HepG2 (cell line): ENCODE results near the gene PROC. TPM values are rescaled to one million over a fixed set of nuclear protein-coding genes. Genes with fewer than 3 reads are reported as not detected.

Source experiments
- ARID5B ChIP-seq: IDR thresholded peaks from 2 replicates; pipeline ENCODE4 v1.4.0; 2020; ENCODE audit warnings: mild to moderate bottlenecking, missing genetic modification reagents
- CREB1 ChIP-seq, 2 experiments: fragments of 450-650 bp in 1 of 2; IDR thresholded peaks; 2 replicates each; pipeline ENCODE4 v1.6.1; 2016 to 2017; ENCODE audit warnings: control low read depth in 1 of 2, mild to moderate bottlenecking in 1 of 2, missing compliant biosample characterization in 1 of 2, missing genetic modification characterization in 1 of 2
- ELF4 ChIP-seq: sonication (generic); formaldehyde crosslinking; IDR thresholded peaks from 2 replicates; pipeline ENCODE4 v1.5.0; 2020; ENCODE audit warnings: missing genetic modification reagents, mild to moderate bottlenecking, moderate library complexity, borderline replicate concordance
- FOXO1 ChIP-seq: sonication (generic); formaldehyde crosslinking; IDR thresholded peaks from 2 replicates; pipeline ENCODE4 v1.4.0; 2020; ENCODE audit warnings: missing genetic modification reagents
- GLMP ChIP-seq: sonication (generic); formaldehyde crosslinking; IDR thresholded peaks from 2 replicates; pipeline ENCODE4 v1.9.0; 2021; ENCODE audit warnings: missing genetic modification reagents, mild to moderate bottlenecking, borderline replicate concordance
- HOXA9 ChIP-seq: sonication (generic); formaldehyde crosslinking; IDR thresholded peaks from 2 replicates; pipeline ENCODE4 v1.8.1; 2022; ENCODE audit warnings: missing genetic modification reagents, mild to moderate bottlenecking, moderate library complexity, borderline replicate concordance
- KLF16 ChIP-seq, 2 experiments: sonication (generic) in 1 of 2; formaldehyde crosslinking in 1 of 2; IDR thresholded peaks; 2 replicates each; pipeline versions ENCODE4 v1.6.1 to v1.8.0; 2016 to 2023; ENCODE audit warnings: missing genetic modification reagents in 2 of 2, missing compliant biosample characterization in 1 of 2
- THAP7 ChIP-seq: sonication (generic); formaldehyde crosslinking; IDR thresholded peaks from 2 replicates; pipeline ENCODE4 v1.8.1; 2023; ENCODE audit warnings: mild to moderate bottlenecking, missing genetic modification reagents
- XRCC5 ChIP-seq: fragments of 200-400 bp; formaldehyde crosslinking; optimal IDR thresholded peaks from 2 replicates; pipeline ENCODE3; 2017; ENCODE audit warnings: mild to moderate bottlenecking, low read length
- ZBTB46 ChIP-seq: sonication (generic); formaldehyde crosslinking; IDR thresholded peaks from 2 replicates; pipeline ENCODE4 v1.4.0; 2020; ENCODE audit warnings: mild to moderate bottlenecking, missing genetic modification reagents, borderline replicate concordance
- ZBTB7A ChIP-seq: sonication (generic); formaldehyde crosslinking; IDR thresholded peaks from 2 replicates; pipeline ENCODE4 v1.8.0; 2022; ENCODE audit warnings: mild to moderate bottlenecking, missing genetic modification reagents
- ZNF263 ChIP-seq: sonication (generic); formaldehyde crosslinking; IDR thresholded peaks from 2 replicates; pipeline ENCODE4 v1.4.0; 2020; ENCODE audit warnings: missing genetic modification reagents
- ZNF274 ChIP-seq: sonication (generic); formaldehyde crosslinking; IDR thresholded peaks from 2 replicates; pipeline ENCODE4 v1.5.1; 2020; ENCODE audit warnings: mild to moderate bottlenecking, missing genetic modification reagents
- ZNF335 ChIP-seq: sonication (generic); formaldehyde crosslinking; IDR thresholded peaks from 2 replicates; pipeline ENCODE4 v1.4.0; 2020; ENCODE audit warnings: missing genetic modification reagents
- ZNF652 ChIP-seq: IDR thresholded peaks from 2 replicates; pipeline ENCODE4 v1.6.1; 2016; ENCODE audit warnings: low read depth, borderline replicate concordance
- ZNF75D ChIP-seq: sonication (generic); formaldehyde crosslinking; IDR thresholded peaks from 2 replicates; pipeline ENCODE4 v1.8.1; 2023; ENCODE audit warnings: missing genetic modification reagents, mild to moderate bottlenecking, borderline replicate concordance
- ZXDC ChIP-seq: sonication (generic); formaldehyde crosslinking; IDR thresholded peaks from 2 replicates; pipeline ENCODE4 v1.5.0; 2020; ENCODE audit warnings: mild to moderate bottlenecking, missing genetic modification reagents
- polyA plus RNA-seq, 8 experiments: library from polyadenylated mRNA; depleted of rRNA in 3 of 8; stranded (reverse) in 7 of 8; unstranded in 1 of 8; fragments of >200 nt; fragmentation: Illumina TruSeq in 4 of 8; extraction: Trizol in 4 of 8; gene quantifications; 2 replicates each; pipeline versions ENCODE4 v1.2.1 to v1.2.3, GENCODE V29; 2011 to 2016; ENCODE audit warnings: low read depth in 4 of 8, missing spikeins in 1 of 8, mixed read lengths in 1 of 8; ENCODE audit not compliant: insufficient read depth in 1 of 8
- total RNA-seq, 5 experiments: library from RNA; depleted of rRNA; stranded (reverse); fragments of >200 nt; fragmentation: Illumina TruSeq; extraction: Trizol; gene quantifications; 2 replicates each; pipeline ENCODE4 v1.2.3, GENCODE V29; 2016; ENCODE audit warnings: low read depth in 1 of 5

PROC gene
- total and polyA plus RNA-seq, 2 of the 13 experiments (the other 11 are each of a cell fraction or from before 2014, with no cell fraction given): 134 to 185 TPM

GRCh38 chr2:127386764-127387654 is 31.2 kb upstream of the PROC start (continued):
- TF ChIP-seq ARID5B (peak; percentile 56; the same call in 1 of the 2 replicates), ZNF335 (CRISPR knock-in tag) (no peak), XRCC5 (peak; percentile 39), ZBTB7A (peak; percentile 64; the same call in 1 of the 2 replicates), GLMP (CRISPR knock-in tag) (no peak), ZNF274 (no peak), THAP7 (CRISPR knock-in tag) (no peak), HOXA9 (no peak), ZXDC (no peak), CREB1 (IDR thresholded peaks at IDR 0.05) (no peak), CREB1 (CRISPR knock-in tag; IDR thresholded peaks at IDR 0.05) (0 out of 2 replicates have a peak, but pooled peaks have one; percentile 10), ZBTB46 (CRISPR knock-in tag) (no peak), ZNF263 (CRISPR knock-in tag) (peak; percentile 8; the same call in 1 of the 2 replicates), FOXO1 (peak; percentile 72; the same call in 1 of the 2 replicates), ELF4 (no peak), ZNF652 (CRISPR knock-in tag) (no peak), ZNF75D (CRISPR knock-in tag) (no peak), KLF16 (CRISPR knock-in tag; IDR thresholded peaks at IDR 0.05) (peak in 1 of 2 experiments; percentile 69; a peak in 2 of 4 replicates)
